Trophoblast cell (in vitro differentiated cells and primary cell): Measurements from ENCODE around the gene POP7.

ENCODE experiments used
- DNase-seq, 2 donors: peaks; one replicate each; pipeline ENCODE4 v3.0.0-alpha.2; 2016
- H2AFZ ChIP-seq: 2 replicates; pipeline ENCODE4 v1.6.1; 2013; ENCODE audit warnings: low read length, moderate library complexity, mild to moderate bottlenecking; ENCODE audit not compliant: insufficient read depth, poor library complexity
- H2AK5ac ChIP-seq: 2 replicates; pipeline ENCODE4 v1.6.1; 2013; ENCODE audit warnings: mild to moderate bottlenecking, low read length
- H2BK120ac ChIP-seq: 2 replicates; pipeline ENCODE4 v1.6.1; 2013; ENCODE audit warnings: low read length, mild to moderate bottlenecking, moderate library complexity; ENCODE audit not compliant: insufficient read depth, poor library complexity
- H2BK12ac ChIP-seq: 2 replicates; pipeline ENCODE4 v1.6.1; 2013; ENCODE audit warnings: mild to moderate bottlenecking, low read length, moderate library complexity
- H2BK5ac ChIP-seq: 2 replicates; pipeline ENCODE4 v1.6.1; 2013; ENCODE audit warnings: low read length, low read depth, moderate library complexity, mild to moderate bottlenecking; ENCODE audit not compliant: poor library complexity
- H3K14ac ChIP-seq: 2 replicates; pipeline ENCODE4 v1.6.1; 2013; ENCODE audit warnings: mild to moderate bottlenecking, low read length
- H3K18ac ChIP-seq: 2 replicates; pipeline ENCODE4 v1.6.1; 2013; ENCODE audit warnings: mild to moderate bottlenecking, low read length
- H3K23ac ChIP-seq: 2 replicates; pipeline ENCODE4 v1.6.1; 2013; ENCODE audit warnings: low read length
- H3K27ac ChIP-seq: 2 replicates; pipeline ENCODE4 v1.5.1; 2013; ENCODE audit warnings: low read depth, mild to moderate bottlenecking, inconsistent platforms, low read length, moderate library complexity
- H3K27me3 ChIP-seq: 2 replicates; pipeline ENCODE4 v1.6.1; 2013; ENCODE audit warnings: inconsistent platforms, mild to moderate bottlenecking, low read length, moderate library complexity; ENCODE audit not compliant: insufficient read depth
- H3K36me3 ChIP-seq, 2 experiments: 1 replicate in 1 of 2; 2 replicates in 1 of 2; pipeline ENCODE4 v1.6.1; 2013; ENCODE audit warnings: low read length in 2 of 2, mild to moderate bottlenecking in 2 of 2, moderate library complexity in 1 of 2; ENCODE audit not compliant: insufficient read depth in 2 of 2, control insufficient read depth in 1 of 2
- H3K4ac ChIP-seq: 2 replicates; pipeline ENCODE4 v1.6.1; 2013; ENCODE audit warnings: low read depth, mild to moderate bottlenecking, low read length, moderate library complexity
- H3K4me1 ChIP-seq, 2 experiments: 1 replicate in 1 of 2; 2 replicates in 1 of 2; pipeline ENCODE4 v1.6.1; 2013; ENCODE audit warnings: low read length in 2 of 2, mild to moderate bottlenecking in 2 of 2, moderate library complexity in 1 of 2; ENCODE audit not compliant: insufficient read depth in 2 of 2, control insufficient read depth in 1 of 2
- H3K4me2 ChIP-seq: 2 replicates; pipeline ENCODE4 v1.6.1; 2013; ENCODE audit warnings: inconsistent platforms, mild to moderate bottlenecking, low read length, moderate library complexity
- H3K4me3 ChIP-seq: 2 replicates; pipeline ENCODE4 v1.5.1; 2013; ENCODE audit warnings: mild to moderate bottlenecking, low read depth, low read length, inconsistent platforms
- H3K79me1 ChIP-seq: one replicate; pipeline ENCODE4 v1.6.1; 2013; ENCODE audit warnings: low read length
- H3K79me2 ChIP-seq: 2 replicates; pipeline ENCODE4 v1.6.1; 2013; ENCODE audit warnings: low read length, mild to moderate bottlenecking; ENCODE audit not compliant: control insufficient read depth, insufficient read depth, poor library complexity
- H3K9ac ChIP-seq: 2 replicates; pipeline ENCODE4 v1.6.1; 2013; ENCODE audit warnings: mild to moderate bottlenecking, low read length
- H3K9me3 ChIP-seq: 2 replicates; pipeline ENCODE4 v1.6.1; 2013; ENCODE audit warnings: low read depth, mild to moderate bottlenecking, control low read depth, inconsistent platforms, low read length; ENCODE audit not compliant: insufficient read depth
- H4K12ac ChIP-seq: 2 replicates; pipeline ENCODE4 v1.6.1; 2013; ENCODE audit warnings: low read depth, mild to moderate bottlenecking, low read length, moderate library complexity
- H4K8ac ChIP-seq: 2 replicates; pipeline ENCODE4 v1.6.1; 2013; ENCODE audit warnings: low read depth, mild to moderate bottlenecking, low read length, moderate library complexity
- H4K91ac ChIP-seq: one replicate; pipeline ENCODE4 v1.6.1; 2013; ENCODE audit warnings: low read depth, mild to moderate bottlenecking, low read length, moderate library complexity
- WGBS: extraction: QIAGEN DNeasy Blood & Tissue Kit; methylation state at CpG from one replicate; pipeline ENCODE4 v1.1.7; 2013; ENCODE audit warnings: missing lambda C conversion rate; ENCODE audit not compliant: insufficient read length, insufficient coverage; ENCODE audit errors: extremely low coverage; 5-methylcytosine and 5-hydroxymethylcytosine counted together

The POP7 gene

DNA sequence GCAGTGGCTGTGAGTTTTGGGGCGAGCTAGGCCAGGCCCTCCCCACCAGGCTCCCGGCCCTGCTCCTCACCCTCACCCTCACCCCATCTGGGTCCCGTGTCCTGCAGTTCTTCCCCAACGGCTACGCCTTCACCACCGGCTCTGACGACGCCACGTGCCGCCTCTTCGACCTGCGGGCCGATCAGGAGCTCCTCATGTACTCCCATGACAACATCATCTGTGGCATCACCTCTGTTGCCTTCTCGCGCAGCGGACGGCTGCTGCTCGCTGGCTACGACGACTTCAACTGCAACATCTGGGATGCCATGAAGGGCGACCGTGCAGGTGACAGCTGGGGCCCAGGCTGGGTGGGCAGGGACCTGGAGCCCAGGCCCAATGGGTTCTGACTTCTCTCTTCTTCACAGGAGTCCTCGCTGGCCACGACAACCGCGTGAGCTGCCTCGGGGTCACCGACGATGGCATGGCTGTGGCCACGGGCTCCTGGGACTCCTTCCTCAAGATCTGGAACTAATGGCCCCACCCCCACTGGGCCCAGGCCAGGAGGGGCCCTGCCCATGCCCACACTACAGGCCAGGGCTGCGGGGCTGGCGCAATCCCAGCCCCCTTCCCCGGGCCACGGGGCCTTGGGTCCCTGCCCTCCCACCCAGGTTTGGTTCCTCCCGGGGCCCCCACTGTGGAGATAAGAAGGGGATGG is 27.5 kb upstream of the POP7 start:
- H4K8ac ChIP-seq: no peak overlapping the region
- H2BK5ac ChIP-seq: no peak overlapping the region
- no peak overlapping the region for H2BK12ac ChIP-seq
- no peak overlapping the region for H3K14ac ChIP-seq
- H4K91ac ChIP-seq: no peak overlapping the region
- no peak overlapping the region for H3K9ac ChIP-seq
- H2AFZ ChIP-seq: no peak overlapping the region
- H4K12ac ChIP-seq: no peak overlapping the region
- no peak overlapping the region for H3K23ac ChIP-seq
- no peak overlapping the region for H3K4ac ChIP-seq
- no peak overlapping the region for H2BK120ac ChIP-seq
- no peak overlapping the region for H2AK5ac ChIP-seq
- peaks cover 19% of the 10 kb centered on the region for H3K79me2 ChIP-seq
- no peak overlapping the region for H3K18ac ChIP-seq
- peaks cover 16% of the 10 kb centered on the region for H3K79me1 ChIP-seq
- H3K9me3 ChIP-seq: no peaks in the 10 kb centered on the region
- no peaks in the 10 kb centered on the region for H3K27me3 ChIP-seq
- H3K27ac ChIP-seq: no peak overlapping the region
- WGBS: no CpG with 5 or more reads among the region's 35 CpGs
- no peak overlapping the region for H3K4me2 ChIP-seq
- peaks cover 67 to 68% of the 10 kb centered on the region in 2 experiments for H3K36me3 ChIP-seq
- H3K4me3 ChIP-seq: no peak overlapping the region
- DNase-seq: no peak
- H3K4me1 ChIP-seq: peaks cover 0 to 4% of the 10 kb centered on the region in 2 experiments

DNA sequence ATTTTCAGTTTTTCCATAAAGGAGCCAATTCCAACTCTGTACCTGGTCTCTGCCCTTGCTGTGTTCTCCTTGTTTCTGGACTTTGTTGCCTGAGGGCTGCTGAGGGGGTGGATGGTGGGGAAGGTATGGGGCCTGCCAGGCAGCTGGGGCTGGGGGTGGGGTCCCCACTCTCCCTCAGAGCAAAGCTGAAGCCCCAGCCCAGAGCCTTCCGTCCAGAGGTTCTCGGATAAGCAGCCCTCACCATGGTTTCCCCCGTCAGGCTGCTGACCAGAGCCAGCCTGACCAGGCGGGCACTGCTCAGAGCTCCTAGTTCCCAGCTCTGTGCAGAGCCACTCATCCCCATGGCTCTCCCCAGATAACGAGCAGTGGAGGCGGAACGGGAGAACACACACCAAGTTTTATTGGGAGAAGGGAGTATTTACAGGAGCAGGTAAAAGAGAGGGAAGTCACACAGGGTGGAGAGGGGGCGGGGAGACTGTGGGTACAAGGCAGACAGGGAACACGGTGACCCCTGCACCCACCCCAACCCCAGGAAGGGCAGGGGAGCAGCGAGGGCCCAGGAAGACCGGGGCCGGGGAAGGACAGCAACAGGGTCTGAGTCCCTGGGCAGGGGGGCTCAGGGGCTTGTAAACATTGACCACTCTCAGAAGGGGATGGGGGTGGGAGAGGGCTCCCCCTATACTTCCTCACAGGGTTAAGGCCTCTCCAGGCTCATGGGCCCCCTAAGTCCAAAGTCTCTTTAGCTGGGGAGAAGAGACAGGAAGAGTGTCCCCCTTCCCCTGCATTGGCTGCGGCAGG is 26.6 kb upstream of the POP7 start:
- Histone ChIP-seq H3K4me1 (peaks cover 0 to 4% of the 10 kb centered on the region in 2 experiments), H3K23ac (no peak overlapping the region), H3K18ac (no peak overlapping the region), H3K27ac (no peak overlapping the region), H4K91ac (no peak overlapping the region), H3K79me2 (peaks cover 12% of the 10 kb centered on the region), H2BK120ac (no peak overlapping the region), H2BK12ac (no peak overlapping the region), H3K4me2 (no peak overlapping the region), H2AK5ac (no peak overlapping the region), H3K9ac (no peak overlapping the region), H3K4me3 (no peak overlapping the region), H3K79me1 (peaks cover 8% of the 10 kb centered on the region), H3K9me3 (no peaks in the 10 kb centered on the region), H3K36me3 (peaks cover 76 to 77% of the 10 kb centered on the region in 2 experiments), H3K14ac (no peak overlapping the region), H3K27me3 (no peaks in the 10 kb centered on the region), H2BK5ac (no peak overlapping the region), H3K4ac (no peak overlapping the region), H4K8ac (no peak overlapping the region), H4K12ac (no peak overlapping the region), H2AFZ (no peak overlapping the region)
- WGBS: no CpG with 5 or more reads among the region's 13 CpGs
- no peak for DNase-seq

DNA sequence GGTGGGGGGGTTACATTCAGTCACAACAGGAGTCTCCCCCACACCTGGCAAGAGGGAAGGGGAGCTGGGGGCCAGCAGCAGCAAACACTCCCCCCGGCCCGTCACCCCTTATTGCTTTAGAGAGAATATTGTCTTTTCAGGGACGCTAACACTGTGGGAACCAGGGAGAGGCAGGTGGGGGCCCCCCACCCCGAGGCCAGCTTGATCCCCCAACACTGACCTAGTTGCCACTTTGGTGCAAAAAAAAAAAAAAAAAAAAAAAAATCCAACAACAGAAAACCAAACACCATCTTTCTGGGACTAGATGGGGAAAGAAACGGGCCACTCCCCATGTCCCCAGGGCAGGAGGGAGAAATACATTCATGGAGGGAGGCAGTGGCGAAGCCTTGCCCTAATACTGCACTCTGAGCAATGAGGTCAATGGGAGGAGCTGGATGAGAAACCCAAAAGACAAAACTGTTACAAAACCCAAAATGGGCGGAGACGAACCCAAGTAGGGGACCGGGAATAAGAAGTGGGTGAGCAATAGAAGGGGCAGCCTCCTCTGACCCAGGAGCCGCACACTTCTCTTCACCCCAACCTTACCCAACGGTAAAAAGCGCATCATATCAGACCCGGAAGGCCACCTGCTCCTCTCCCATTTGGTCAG is 25.9 kb upstream of the POP7 start:
- no peak overlapping the region for H2AFZ ChIP-seq
- no peak overlapping the region for H2BK5ac ChIP-seq
- H2AK5ac ChIP-seq: no peak overlapping the region
- H3K4me1 ChIP-seq: peaks cover 0 to 4% of the 10 kb centered on the region in 2 experiments
- H3K27me3 ChIP-seq: no peaks in the 10 kb centered on the region
- peak; percentile 47 to 56 for DNase-seq
- no peaks in the 10 kb centered on the region for H3K9me3 ChIP-seq
- peaks cover 83 to 84% of the 10 kb centered on the region in 2 experiments for H3K36me3 ChIP-seq
- H3K4ac ChIP-seq: no peak overlapping the region
- no peak overlapping the region for H3K27ac ChIP-seq
- H3K4me3 ChIP-seq: no peak overlapping the region
- no peak overlapping the region for H3K23ac ChIP-seq
- peaks cover 4% of the 10 kb centered on the region for H3K79me2 ChIP-seq
- H3K18ac ChIP-seq: no peak overlapping the region
- no CpG with 5 or more reads among the region's 13 CpGs for WGBS
- H3K4me2 ChIP-seq: no peak overlapping the region
- H2BK120ac ChIP-seq: no peak overlapping the region
- no peak overlapping the region for H3K14ac ChIP-seq
- peaks cover 2% of the 10 kb centered on the region for H3K79me1 ChIP-seq
- H3K9ac ChIP-seq: no peak overlapping the region
- H4K91ac ChIP-seq: no peak overlapping the region
- no peak overlapping the region for H4K8ac ChIP-seq
- H2BK12ac ChIP-seq: no peak overlapping the region
- H4K12ac ChIP-seq: no peak overlapping the region

DNA sequence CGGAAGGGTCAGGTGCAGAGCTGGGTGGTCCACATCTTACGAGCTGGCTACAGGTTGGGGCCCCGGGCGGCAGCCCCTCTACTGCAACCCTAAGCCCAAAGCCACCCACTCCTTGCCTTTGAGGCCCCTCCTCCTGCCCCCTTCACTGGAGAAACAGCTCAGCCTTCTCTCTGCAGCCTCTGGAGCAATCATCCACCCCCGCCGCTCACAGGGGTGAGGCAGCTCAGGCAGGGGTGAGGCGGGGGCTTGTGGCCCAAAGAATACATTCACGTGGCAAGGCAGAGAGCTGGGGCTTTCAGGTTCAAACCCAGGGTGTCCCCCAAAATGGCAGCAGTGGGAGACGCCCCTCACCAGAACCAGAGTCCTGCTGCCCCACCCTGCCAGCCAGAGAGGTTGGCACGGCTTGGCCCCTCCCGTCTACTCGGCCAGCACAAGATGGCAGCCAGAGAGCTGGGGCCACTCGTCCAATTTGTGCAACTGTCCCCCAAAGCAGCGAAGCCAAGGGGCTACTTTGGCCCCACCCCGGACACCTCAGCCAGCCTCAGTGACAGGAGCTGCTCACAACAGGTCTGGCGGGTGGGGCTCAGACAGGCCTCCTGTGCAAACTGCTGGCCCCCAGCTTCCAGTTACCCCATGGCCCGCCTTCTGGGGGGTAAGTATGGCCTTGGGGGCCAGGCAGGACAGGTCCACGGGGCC is 25.2 kb upstream of the POP7 start:
- Histone ChIP-seq H3K9me3 (no peaks in the 10 kb centered on the region), H4K12ac (no peak overlapping the region), H3K4me1 (peaks cover 0 to 2% of the 10 kb centered on the region in 2 experiments)

More for the DNA sequence above, 25.2 kb upstream of the POP7 start:
- Histone ChIP-seq H3K36me3 (peaks cover 90 to 91% of the 10 kb centered on the region in 2 experiments), H3K18ac (no peak overlapping the region), H3K4me2 (no peak overlapping the region), H2AFZ (no peak overlapping the region), H3K79me2 (no peaks in the 10 kb centered on the region), H3K9ac (no peak overlapping the region), H3K14ac (no peak overlapping the region), H3K23ac (no peak overlapping the region), H4K8ac (no peak overlapping the region), H2BK12ac (no peak overlapping the region), H2BK5ac (no peak overlapping the region), H3K4ac (no peak overlapping the region), H2AK5ac (no peak overlapping the region), H3K27me3 (no peaks in the 10 kb centered on the region), H3K79me1 (no peaks in the 10 kb centered on the region), H4K91ac (no peak overlapping the region), H3K4me3 (no peak overlapping the region), H3K27ac (no peak overlapping the region), H2BK120ac (no peak overlapping the region)
- DNase-seq: no peak
- no CpG with 5 or more reads among the region's 18 CpGs for WGBS
